OCI-LY3 (cell line): ENCODE measurements around the gene OR5B21.

Experiments used
- H2AFZ ChIP-seq: fragments of 200-600, 300-600 bp; shearing (Covaris generic); 2 replicates; pipeline ENCODE4 v1.6.0; 2014; ENCODE audit warnings: antibody characterized with exemption, low read depth, low read length
- H3K27ac ChIP-seq: fragments of 200-600, 300-600 bp; sonication (generic); 2 replicates; pipeline ENCODE4 v1.5.1; 2014; ENCODE audit warnings: mild to moderate bottlenecking, low read length, moderate library complexity, mixed read lengths
- H3K27me3 ChIP-seq: fragments of 200-600, 300-600 bp; sonication (generic); 2 replicates; pipeline ENCODE4 v1.6.1; 2014; ENCODE audit warnings: low read depth, low read length, mixed read lengths
- H3K36me3 ChIP-seq: fragments of 200-600, 300-600 bp; sonication (generic); replicated peaks from 2 replicates; pipeline ENCODE3; 2014; ENCODE audit warnings: low read depth, low read length, mixed read lengths
- H3K4me1 ChIP-seq: fragments of 300-600, 200-600 bp; sonication (generic); 2 replicates; pipeline ENCODE4 v1.6.1; 2014; ENCODE audit warnings: low read length, mixed read lengths
- H3K4me2 ChIP-seq: fragments of 200-600, 300-600 bp; sonication (generic); 2 replicates; pipeline ENCODE4 v1.6.1; 2014; ENCODE audit warnings: low read length, mixed read lengths
- H3K4me3 ChIP-seq: fragments of 300-600, 200-600 bp; sonication (generic); 2 replicates; pipeline ENCODE4 v1.5.1; 2014; ENCODE audit warnings: antibody characterized with exemption, mild to moderate bottlenecking, low read length, moderate library complexity
- H3K79me2 ChIP-seq: fragments of 300-600, 200-600 bp; shearing (Covaris generic); 2 replicates; pipeline ENCODE4 v1.6.1; 2014; ENCODE audit warnings: mild to moderate bottlenecking, low read length, mixed read lengths
- H3K9ac ChIP-seq: fragments of 300-600, 200-600 bp; shearing (Covaris generic); 2 replicates; pipeline ENCODE4 v1.6.0; 2014; ENCODE audit warnings: mild to moderate bottlenecking, low read length, moderate library complexity
- H3K9me3 ChIP-seq: fragments of 200-600, 300-600 bp; shearing (Covaris generic); 2 replicates; pipeline ENCODE4 v1.6.1; 2014; ENCODE audit warnings: low read length, mixed read lengths; ENCODE audit not compliant: insufficient read depth
- H4K20me1 ChIP-seq: fragments of 200-600, 300-600 bp; sonication (generic); 2 replicates; pipeline ENCODE4 v1.6.1; 2016; ENCODE audit warnings: low read length, mixed read lengths; ENCODE audit not compliant: insufficient read depth
- EZH2phosphoT487 ChIP-seq: fragments of 200-600 bp; shearing (Covaris generic); IDR thresholded peaks from 2 replicates; pipeline ENCODE4 v1.6.1; 2018; ENCODE audit warnings: antibody characterized with exemption, mixed run types, low read depth
- TF ChIP-seq, protein P1 (sequence below): fragments of 200-600, 300-600 bp; sonication (generic); IDR thresholded peaks from 2 replicates; pipeline ENCODE4 v1.5.1; 2014; ENCODE audit warnings: antibody characterized with exemption, low read length, low read depth

OR5B21 gene

DNA sequence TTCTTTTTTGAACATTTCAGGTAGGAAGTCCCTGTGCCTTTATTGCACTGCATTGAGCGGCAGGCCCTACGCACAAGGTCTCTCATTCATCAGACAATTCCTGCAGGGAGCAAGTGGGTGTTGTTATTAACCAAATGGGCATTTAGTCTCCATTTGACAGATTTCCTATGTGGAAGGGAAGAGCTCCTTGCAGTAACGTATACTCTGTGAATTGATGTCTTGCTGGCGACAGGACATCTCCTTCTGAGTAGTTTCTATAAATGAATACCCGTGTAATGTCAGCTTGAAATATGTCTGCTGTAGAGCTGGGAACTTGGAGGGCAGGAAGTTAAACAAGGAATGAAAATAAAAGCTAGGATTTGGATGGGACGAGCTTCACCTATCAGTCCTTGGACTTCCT is 3.7 kb downstream of the OR5B21 start:
- Histone ChIP-seq H3K4me1 (peaks cover 40% of the 10 kb centered on the region), H3K36me3 (no peaks in the 10 kb centered on the region), H3K79me2 (no peaks in the 10 kb centered on the region), H3K27me3 (0 out of 2 replicates have a peak, but pooled peaks cover 13% of the 10 kb centered on the region), H3K27ac (no peak overlapping the region), H3K9ac (no peak overlapping the region), H3K9me3 (no peaks in the 10 kb centered on the region), H4K20me1 (peaks cover 4% of the 10 kb centered on the region; the same call in 1 of the 2 replicates), H3K4me3 (no peak overlapping the region), H3K4me2 (no peak overlapping the region), H2AFZ (no peak overlapping the region)
- TF ChIP-seq EZH2phosphoT487: no peak
- TF ChIP-seq, protein P1, sequence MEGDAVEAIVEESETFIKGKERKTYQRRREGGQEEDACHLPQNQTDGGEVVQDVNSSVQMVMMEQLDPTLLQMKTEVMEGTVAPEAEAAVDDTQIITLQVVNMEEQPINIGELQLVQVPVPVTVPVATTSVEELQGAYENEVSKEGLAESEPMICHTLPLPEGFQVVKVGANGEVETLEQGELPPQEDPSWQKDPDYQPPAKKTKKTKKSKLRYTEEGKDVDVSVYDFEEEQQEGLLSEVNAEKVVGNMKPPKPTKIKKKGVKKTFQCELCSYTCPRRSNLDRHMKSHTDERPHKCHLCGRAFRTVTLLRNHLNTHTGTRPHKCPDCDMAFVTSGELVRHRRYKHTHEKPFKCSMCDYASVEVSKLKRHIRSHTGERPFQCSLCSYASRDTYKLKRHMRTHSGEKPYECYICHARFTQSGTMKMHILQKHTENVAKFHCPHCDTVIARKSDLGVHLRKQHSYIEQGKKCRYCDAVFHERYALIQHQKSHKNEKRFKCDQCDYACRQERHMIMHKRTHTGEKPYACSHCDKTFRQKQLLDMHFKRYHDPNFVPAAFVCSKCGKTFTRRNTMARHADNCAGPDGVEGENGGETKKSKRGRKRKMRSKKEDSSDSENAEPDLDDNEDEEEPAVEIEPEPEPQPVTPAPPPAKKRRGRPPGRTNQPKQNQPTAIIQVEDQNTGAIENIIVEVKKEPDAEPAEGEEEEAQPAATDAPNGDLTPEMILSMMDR: no peak

DNA sequence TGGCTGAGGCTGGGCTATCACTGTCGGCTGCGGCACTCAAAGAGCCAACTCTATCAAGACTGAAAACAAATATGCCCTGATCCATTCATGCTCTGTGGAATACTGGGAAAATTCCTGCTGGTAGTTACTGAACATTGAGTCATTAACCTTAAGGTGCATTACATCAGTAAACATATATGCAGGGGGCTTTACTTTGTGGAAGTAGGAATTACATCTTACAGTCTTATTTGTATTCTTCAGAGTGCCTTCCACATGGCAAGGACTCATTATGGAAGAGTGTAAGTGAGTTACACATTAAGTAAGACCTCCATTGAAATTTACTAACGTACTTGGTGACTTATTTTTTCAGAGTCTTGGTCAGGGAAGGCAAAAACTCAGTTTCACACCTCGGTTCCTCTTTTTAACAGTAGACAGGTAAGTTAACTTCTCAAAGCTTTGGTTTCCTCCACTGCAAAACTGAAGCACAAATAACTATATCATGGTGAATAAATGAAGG is 4.5 kb downstream of the OR5B21 start:
- Histone ChIP-seq H2AFZ (no peak overlapping the region), H3K4me2 (peak overlapping the region; percentile 49), H3K4me1 (peaks cover 40% of the 10 kb centered on the region), H3K9ac (no peak overlapping the region), H3K4me3 (0 out of 2 replicates have a peak overlapping the region, but pooled peaks have one; percentile 6), H3K79me2 (no peaks in the 10 kb centered on the region), H4K20me1 (peaks cover 4% of the 10 kb centered on the region; the same call in 1 of the 2 replicates), H3K9me3 (no peaks in the 10 kb centered on the region), H3K27me3 (0 out of 2 replicates have a peak, but pooled peaks cover 8% of the 10 kb centered on the region), H3K27ac (no peak overlapping the region), H3K36me3 (no peaks in the 10 kb centered on the region)
- no peak for TF ChIP-seq EZH2phosphoT487
- TF ChIP-seq, protein P1: no peak

DNA sequence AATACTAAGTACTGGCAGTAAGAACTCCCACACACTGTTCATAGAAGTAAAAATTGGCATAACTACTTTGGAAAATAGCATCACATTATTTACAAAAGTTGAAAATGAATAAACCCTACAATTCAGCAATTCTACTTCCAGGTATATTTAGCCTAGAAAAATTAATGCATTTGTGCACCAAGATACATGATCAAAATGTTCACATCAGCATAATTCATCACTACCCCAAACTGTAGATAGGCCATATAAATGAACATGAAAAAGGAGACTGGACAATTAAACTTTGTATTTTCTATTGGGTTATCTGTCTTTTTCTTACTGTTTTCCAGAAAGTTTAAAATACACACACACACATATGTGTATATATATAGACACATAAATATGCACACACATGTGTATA is 5.9 kb downstream of the OR5B21 start:
- H3K4me2 ChIP-seq: no peak overlapping the region
- H2AFZ ChIP-seq: no peak overlapping the region
- TF ChIP-seq EZH2phosphoT487: no peak
- TF ChIP-seq, protein P1: no peak
- H3K4me1 ChIP-seq: peaks cover 33% of the 10 kb centered on the region
- H3K27me3 ChIP-seq: 0 out of 2 replicates have a peak, but pooled peaks cover 8% of the 10 kb centered on the region
- H3K36me3 ChIP-seq: no peaks in the 10 kb centered on the region
- H4K20me1 ChIP-seq: 0 out of 2 replicates have a peak, but pooled peaks cover under 1% of the 10 kb centered on the region
- no peaks in the 10 kb centered on the region for H3K9me3 ChIP-seq
- no peak overlapping the region for H3K4me3 ChIP-seq
- no peaks in the 10 kb centered on the region for H3K79me2 ChIP-seq
- no peak overlapping the region for H3K27ac ChIP-seq
- H3K9ac ChIP-seq: no peak overlapping the region

DNA sequence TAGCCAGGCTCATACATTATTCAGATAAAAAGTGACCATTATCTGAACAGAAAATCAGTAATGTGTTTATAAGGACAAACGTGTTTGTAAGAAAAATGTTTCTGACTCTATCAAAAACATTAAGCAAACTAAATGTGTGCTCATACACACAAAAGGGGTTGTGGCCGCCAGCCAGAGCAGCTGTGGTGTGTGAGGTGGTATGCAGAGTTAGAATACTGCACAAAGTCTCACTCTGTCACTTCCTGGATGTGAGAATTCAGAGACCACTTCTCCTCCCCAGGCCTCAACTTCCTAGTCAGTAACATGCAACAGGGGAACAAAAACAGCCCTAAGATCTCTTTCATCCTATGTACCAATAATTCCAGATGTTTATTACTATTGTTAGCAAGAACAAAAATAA is 9.4 kb downstream of the OR5B21 start:
- no peak overlapping the region for H3K9ac ChIP-seq
- TF ChIP-seq EZH2phosphoT487: no peak
- TF ChIP-seq, protein P1: no peak
- peaks cover 7% of the 10 kb centered on the region for H3K4me1 ChIP-seq
- peaks cover 3% of the 10 kb centered on the region; the same call in 1 of the 2 replicates for H3K27me3 ChIP-seq
- no peak overlapping the region for H3K27ac ChIP-seq
- no peaks in the 10 kb centered on the region for H3K36me3 ChIP-seq
- H2AFZ ChIP-seq: no peak overlapping the region
- no peak overlapping the region for H3K4me3 ChIP-seq
- H4K20me1 ChIP-seq: no peaks in the 10 kb centered on the region
- no peaks in the 10 kb centered on the region for H3K79me2 ChIP-seq
- no peak overlapping the region for H3K4me2 ChIP-seq
- H3K9me3 ChIP-seq: no peaks in the 10 kb centered on the region
